SU-DHL-6 (cell line): Measurements from ENCODE around the gene KCNG1.

Source experiments
- CTCF ChIP-seq: fragments of 200-600 bp; sonication (generic); IDR thresholded peaks from one replicate; pipeline ENCODE4 v1.5.1; 2017; ENCODE audit warnings: antibody characterized with exemption, mild to moderate bottlenecking, low read length, moderate library complexity; ENCODE audit not compliant: insufficient read depth, poor library complexity, severe bottlenecking
- EZH2phosphoT487 ChIP-seq: fragments of 200-600 bp; sonication (generic), shearing (Covaris generic); conservative IDR thresholded peaks from 2 replicates; pipeline ENCODE4 v1.6.1; 2018; ENCODE audit warnings: mild to moderate bottlenecking, antibody characterized with exemption, low read length, moderate library complexity, mixed read lengths

GRCh38 chr20:50980851-50981713 lies 41.8 kb downstream of the KCNG1 start:
- TF ChIP-seq CTCF: peak; percentile 76
- TF ChIP-seq EZH2phosphoT487: no peak
